ENCODE data around the gene MAMLD1. TPM values are rescaled to one million over a fixed set of nuclear protein-coding genes. Genes with fewer than 3 reads are reported as not detected.

MAMLD1 gene
- total and polyA plus RNA-seq, 9 of the 15 experiments (the other 6 are each of a cell fraction or from before 2014, with no cell fraction given), result 0.12 to 0.18 TPM; not detected in 7

DNA sequence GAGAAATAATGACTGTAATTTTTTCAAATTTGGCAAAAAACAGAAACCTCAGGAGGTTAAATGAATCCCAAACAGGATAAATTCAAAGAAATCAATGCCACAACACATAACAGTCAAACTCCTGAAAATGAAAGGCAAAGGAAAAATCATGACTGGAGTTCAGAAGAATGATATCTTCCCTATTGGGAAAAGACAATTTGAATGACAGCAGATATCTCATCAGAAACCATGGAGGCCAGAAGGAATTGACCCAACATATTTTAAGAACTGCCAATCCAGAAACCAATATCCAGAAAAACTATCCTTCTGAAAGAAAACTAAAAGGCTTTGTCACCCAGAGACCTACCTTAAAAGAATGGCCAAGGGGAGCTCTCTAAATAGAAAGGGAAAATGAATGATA, 40.1 kb upstream of the MAMLD1 start:
- in situ Hi-C loops (cut with MboI), result no loop called here
- Histone ChIP-seq H3K4me1 (replicated peaks in 1 of 2; ENCODE audit: control insufficient read depth in 2 of 2, insufficient read depth in 2 of 2, low read length in 2 of 2) (no peaks in the 10 kb centered on the region), H3K4me3 (no peak overlapping the region), H3K4me2 (ENCODE audit: insufficient read depth, low read length) (no peak overlapping the region), H4K20me1 (replicated peaks; ENCODE audit: control insufficient read depth, insufficient read depth, low read length) (no peaks in the 10 kb centered on the region), H3K79me2 (ENCODE audit: control insufficient read depth, insufficient read depth, low read length) (no peaks in the 10 kb centered on the region), H3K27me3 (ENCODE audit: control insufficient read depth in 2 of 2, insufficient read depth in 2 of 2, low read length in 2 of 2) (no peaks in the 10 kb centered on the region), H3K9ac (ENCODE audit: insufficient read depth in 1 of 2, low read depth in 2 of 2, low read length in 2 of 2) (no peak overlapping the region), H3K9me3 (replicated peaks; ENCODE audit: control insufficient read depth, insufficient read depth, low read depth, low read length) (no peaks in the 10 kb centered on the region), H3K36me3 (ENCODE audit: control insufficient read depth, insufficient read depth, low read length) (no peaks in the 10 kb centered on the region), H3K27ac (ENCODE audit: extremely low read depth, low read depth, low read length) (no peak overlapping the region), H3K9me1 (ENCODE audit: control insufficient read depth, insufficient read depth, low read length) (no peaks in the 10 kb centered on the region), H2AFZ (ENCODE audit: low read depth, low read length) (no peak overlapping the region)
- BruUV-seq (replicated peaks), result no TSS peak
- ChIA-PET CTCF (ENCODE audit: low intra/inter-chr PET ratio) (no interaction called here), POLR2A (no interaction called here)
- no peak for DNase-seq (ENCODE audit: extremely low read depth in 1 of 4, low spot score in 3 of 4)
- no peak for ATAC-seq
- intact Hi-C loops (cut with micrococcal nuclease), result no loop called here
- FAIRE-seq, result no peak
- TF ChIP-seq ZSCAN32 (CRISPR knock-in tag; IDR thresholded peaks at IDR 0.05) (no peak), NR3C1 (CRISPR knock-in tag; IDR thresholded peaks at IDR 0.05) (no peak), KDM2B (CRISPR knock-in tag; IDR thresholded peaks at IDR 0.05) (no peak), THRAP3 (IDR thresholded peaks at IDR 0.05; ENCODE audit: borderline replicate concordance) (no peak), HNRNPH1 (optimal IDR thresholded peaks at IDR 0.05; ENCODE audit: low read depth, low read length) (no peak), RFX7 (CRISPR knock-in tag; IDR thresholded peaks at IDR 0.05) (no peak), TEAD4 (IDR thresholded peaks at IDR 0.05; ENCODE audit: low read length) (no peak), TEAD4 (CRISPR knock-in tag; IDR thresholded peaks at IDR 0.05; ENCODE audit: borderline replicate concordance) (no peak), ZNF766 (CRISPR knock-in tag; conservative IDR thresholded peaks at IDR 0.05) (no peak), MTA2 (IDR thresholded peaks at IDR 0.05; ENCODE audit: low read depth) (no peak), CBFA2T2 (conservative IDR thresholded peaks at IDR 0.05) (no peak)
- TF ChIP-seq, protein P1, sequence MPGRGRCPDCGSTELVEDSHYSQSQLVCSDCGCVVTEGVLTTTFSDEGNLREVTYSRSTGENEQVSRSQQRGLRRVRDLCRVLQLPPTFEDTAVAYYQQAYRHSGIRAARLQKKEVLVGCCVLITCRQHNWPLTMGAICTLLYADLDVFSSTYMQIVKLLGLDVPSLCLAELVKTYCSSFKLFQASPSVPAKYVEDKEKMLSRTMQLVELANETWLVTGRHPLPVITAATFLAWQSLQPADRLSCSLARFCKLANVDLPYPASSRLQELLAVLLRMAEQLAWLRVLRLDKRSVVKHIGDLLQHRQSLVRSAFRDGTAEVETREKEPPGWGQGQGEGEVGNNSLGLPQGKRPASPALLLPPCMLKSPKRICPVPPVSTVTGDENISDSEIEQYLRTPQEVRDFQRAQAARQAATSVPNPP (IDR thresholded peaks at IDR 0.05; ENCODE audit: borderline replicate concordance, insufficient read depth, insufficient read length), result no peak

Data from K562 (cell line).